Nephron (organoid): ENCODE results near the gene PKLR.
A peak's percentile ranks its signal among the peaks of the same experiment; 100 is the strongest.

Experiments used
- H3K27ac Mint-ChIP-seq, 3 experiments: 2 replicates each; pipeline ENCODE4 v1.8.0; 2020; ENCODE audit warnings: mixed read lengths in 3 of 3, mild to moderate bottlenecking in 2 of 3, moderate library complexity in 1 of 3
- H3K27me3 Mint-ChIP-seq: 2 replicates; pipeline ENCODE4 v1.8.0; 2021; ENCODE audit warnings: low read depth, mild to moderate bottlenecking, moderate library complexity, mixed read lengths
- H3K36me3 Mint-ChIP-seq: 2 replicates; pipeline ENCODE4 v1.8.0; 2020; ENCODE audit warnings: low read depth, mixed read lengths
- H3K4me1 Mint-ChIP-seq: 2 replicates; pipeline ENCODE4 v1.8.0; 2020; ENCODE audit warnings: mixed read lengths
- H3K4me3 Mint-ChIP-seq, 3 experiments: 2 replicates each; pipeline ENCODE4 v1.8.0; 2020; ENCODE audit warnings: mild to moderate bottlenecking in 3 of 3, mixed read lengths in 3 of 3, moderate library complexity in 2 of 3
- H3K9me3 Mint-ChIP-seq: 2 replicates; pipeline ENCODE4 v1.8.0; 2020; ENCODE audit warnings: mixed read lengths
- CTCF ChIP-seq, 3 experiments: fragments of 200-600 bp; sonication (generic); IDR thresholded peaks; one replicate each; pipeline ENCODE4 v1.5.0; 2021; ENCODE audit warnings: antibody characterized with exemption in 3 of 3; ENCODE audit not compliant: unreplicated experiment in 3 of 3

The PKLR gene

GRCh38 chr1:155327981-155328380, 26.7 kb upstream of the PKLR start:
- Mint-ChIP-seq H3K27ac (peak overlapping the region in 1 of 3 experiments; percentile 44), H3K36me3 (peaks cover 26% of the 10 kb centered on the region), H3K4me1 (peaks cover 9% of the 10 kb centered on the region), H3K9me3 (no peaks in the 10 kb centered on the region), H3K4me3 (peak overlapping the region in 2 of 3 experiments; percentile 26 to 64), H3K27me3 (no peaks in the 10 kb centered on the region)
- TF ChIP-seq CTCF (IDR thresholded peaks at IDR 0.05; ENCODE audit: unreplicated experiment in 3 of 3), result no peak

- TF ChIP-seq CTCF (IDR thresholded peaks at IDR 0.05; ENCODE audit: unreplicated experiment in 3 of 3), result no peak
- peaks cover 26% of the 10 kb centered on the region for H3K36me3 Mint-ChIP-seq
- no peaks in the 10 kb centered on the region for H3K27me3 Mint-ChIP-seq
These were observed 25.4 kb upstream of the PKLR start for GRCh38 chr1:155326631-155327037.

GRCh38 chr1:155326020-155326526, 24.8 kb upstream of the PKLR start:
- no peaks in the 10 kb centered on the region for H3K27me3 Mint-ChIP-seq
- H3K36me3 Mint-ChIP-seq, result peaks cover 22% of the 10 kb centered on the region
- no peaks in the 10 kb centered on the region for H3K9me3 Mint-ChIP-seq
- peak overlapping the region; percentile 84 to 94 (median 94) for H3K4me3 Mint-ChIP-seq
- H3K27ac Mint-ChIP-seq, result peak overlapping the region in 2 of 3 experiments; percentile 6 to 45
- TF ChIP-seq CTCF (IDR thresholded peaks at IDR 0.05; ENCODE audit: unreplicated experiment in 3 of 3), result no peak
- peaks cover 17% of the 10 kb centered on the region for H3K4me1 Mint-ChIP-seq

More at GRCh38 chr1:155326631-155327037, 25.4 kb upstream of the PKLR start:
- Mint-ChIP-seq H3K9me3 (no peaks in the 10 kb centered on the region), H3K27ac (no peak overlapping the region), H3K4me1 (peaks cover 17% of the 10 kb centered on the region), H3K4me3 (peak overlapping the region in 1 of 3 experiments; percentile 94)

GRCh38 chr1:155325603-155325893, 24.3 kb upstream of the PKLR start:
- peaks cover 17% of the 10 kb centered on the region for H3K36me3 Mint-ChIP-seq
- H3K27ac Mint-ChIP-seq, result peak overlapping the region in 2 of 3 experiments; percentile 6 to 45
- H3K4me1 Mint-ChIP-seq, result peaks cover 21% of the 10 kb centered on the region
- H3K27me3 Mint-ChIP-seq, result no peaks in the 10 kb centered on the region
- H3K4me3 Mint-ChIP-seq, result peak overlapping the region; percentile 84 to 94 (median 94)
- H3K9me3 Mint-ChIP-seq, result no peaks in the 10 kb centered on the region
- no peak for TF ChIP-seq CTCF (IDR thresholded peaks at IDR 0.05; ENCODE audit: unreplicated experiment in 3 of 3)

GRCh38 chr1:155324717-155325602, 23.7 kb upstream of the PKLR start:
- Mint-ChIP-seq H3K27me3 (no peaks in the 10 kb centered on the region), H3K4me3 (peak overlapping the region; percentile 84 to 94 (median 94)), H3K9me3 (no peaks in the 10 kb centered on the region), H3K4me1 (peaks cover 27% of the 10 kb centered on the region), H3K27ac (peak overlapping the region in 2 of 3 experiments; percentile 78 to 90), H3K36me3 (peaks cover 11% of the 10 kb centered on the region)
- TF ChIP-seq CTCF (IDR thresholded peaks at IDR 0.05; ENCODE audit: unreplicated experiment in 3 of 3), result peak; percentile 41 to 57 (median 42)
